ENCODE measurements around the gene ZDHHC13. TPM values are rescaled to one million over a fixed set of nuclear protein-coding genes. Genes with fewer than 3 reads are reported as not detected.

Gene ZDHHC13
- total RNA-seq (2014; rRNA removed) = 15.8 and 19.6 TPM in 2 replicates
- 5.1 TPM for polyA plus RNA-seq (2012)

DNA sequence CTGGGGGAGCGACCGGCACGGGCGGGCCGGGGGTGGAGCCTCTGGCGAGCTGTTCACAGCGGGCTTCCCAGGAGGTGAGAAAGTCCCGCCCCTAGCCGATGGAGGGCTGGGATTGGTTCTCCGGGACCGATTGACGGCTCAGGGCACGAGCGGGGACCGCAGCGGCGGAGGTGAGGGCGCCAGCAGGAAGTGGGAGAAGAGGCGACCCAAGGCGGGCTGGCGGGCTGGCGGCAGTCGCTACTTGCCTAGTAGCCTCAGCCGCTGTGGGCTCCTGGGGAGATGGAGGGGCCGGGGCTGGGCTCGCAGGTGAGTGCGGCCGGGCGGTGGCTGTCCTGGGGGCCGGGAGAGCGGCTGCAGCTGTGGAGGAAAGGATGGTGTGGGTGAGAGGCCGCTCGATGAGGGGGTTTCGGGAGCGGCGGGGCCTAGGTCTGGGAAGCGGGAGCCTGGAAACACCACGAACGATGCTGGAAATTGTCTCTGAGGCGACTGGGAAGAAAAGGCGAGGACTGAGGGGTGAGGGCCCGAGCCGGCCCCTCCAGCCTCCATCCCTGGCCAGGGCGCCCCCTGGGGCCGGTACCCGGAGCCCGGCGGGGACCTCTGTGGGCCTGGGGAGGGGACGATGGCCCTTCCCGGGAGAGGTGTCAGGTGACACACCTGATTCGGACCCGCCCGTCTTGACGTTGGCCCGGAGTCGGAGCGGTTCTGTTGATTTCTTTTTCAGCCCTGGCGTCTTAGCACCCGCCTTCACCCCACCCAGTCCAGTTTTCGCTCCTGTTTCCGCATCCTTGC is at the start of gene ZDHHC13:
Gene ZDHHC13, plus strand, starts transcription at position 198 of the 789 bp plus-strand sequence. Its CDS starts 82 bp downstream, at position 280.
- peak; percentile 78 for DNase-seq (ENCODE audit: low read depth)

- DNase-seq (ENCODE audit: low read depth) = peak; percentile 84
Measured at GRCh38 chr11:19071255-19071654, 45.7 kb upstream of the ZDHHC13 start.

DNA sequence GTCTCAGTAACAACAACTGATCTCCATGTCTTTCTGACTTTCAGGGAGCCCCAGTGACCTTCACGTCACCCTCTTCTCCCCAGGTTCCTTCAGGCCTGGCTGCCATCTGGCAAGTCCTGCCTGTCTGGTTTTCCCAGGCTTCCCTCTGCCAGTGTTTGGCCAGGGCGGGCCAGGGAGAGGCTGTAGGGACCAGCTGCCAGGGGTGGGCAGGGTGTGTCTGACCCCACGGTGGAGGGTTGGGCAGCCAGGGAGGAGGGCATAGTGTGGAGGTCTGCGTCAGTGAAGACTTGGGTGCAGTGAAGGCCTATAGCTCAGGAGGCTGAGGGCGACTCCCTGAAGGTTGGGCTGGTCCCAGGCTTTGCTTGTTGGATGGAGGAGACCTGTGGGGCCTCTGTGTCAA is 44.5 kb upstream of the ZDHHC13 start:
- DNase-seq (ENCODE audit: low read depth) = no peak

DNA sequence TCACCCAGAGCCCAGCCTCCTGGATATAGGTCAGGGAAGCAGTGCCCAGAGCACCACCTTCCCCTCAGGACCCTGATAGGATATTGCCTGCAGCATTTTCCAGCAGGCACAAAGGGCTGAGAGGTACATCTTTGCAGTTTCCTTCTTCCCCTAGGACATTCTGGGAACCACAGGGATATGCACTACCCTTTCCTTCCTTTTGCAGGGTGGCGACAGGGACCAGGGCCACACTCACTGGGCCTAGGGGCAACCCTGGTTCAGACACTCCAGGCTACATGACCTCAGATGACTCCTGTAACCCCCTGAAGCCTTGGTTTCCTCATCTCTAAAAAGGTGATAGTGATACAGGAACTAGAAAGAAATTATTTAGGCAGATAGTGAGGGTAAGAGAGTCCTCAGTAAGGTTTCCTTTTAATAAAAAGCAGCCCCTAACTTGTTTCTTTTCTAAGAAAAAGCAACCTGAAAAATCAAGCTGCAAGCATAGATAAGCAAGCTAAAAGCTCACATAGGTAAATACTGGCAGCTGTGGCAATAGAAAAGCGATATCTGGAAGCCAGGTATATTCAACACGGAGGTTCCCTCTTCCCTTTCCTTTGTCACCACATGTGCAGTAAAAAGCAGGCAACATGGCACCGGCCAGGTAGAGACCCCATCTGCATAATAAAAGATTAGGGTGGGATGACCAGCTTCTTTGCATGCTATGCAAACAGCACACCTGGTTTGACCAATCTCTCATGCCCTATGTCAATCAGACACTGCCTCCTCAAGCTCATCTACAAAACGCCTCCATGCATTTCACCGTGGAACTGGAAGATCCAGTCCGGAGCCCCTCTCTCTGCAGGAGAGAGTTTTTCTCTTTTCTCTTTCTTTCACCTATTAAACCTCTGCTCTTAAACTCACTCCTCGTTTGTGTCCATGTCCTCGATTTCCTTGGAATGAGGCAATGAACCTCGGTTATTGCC is 43.2 kb upstream of the ZDHHC13 start:
- DNase-seq (ENCODE audit: low read depth) = no peak

DNA sequence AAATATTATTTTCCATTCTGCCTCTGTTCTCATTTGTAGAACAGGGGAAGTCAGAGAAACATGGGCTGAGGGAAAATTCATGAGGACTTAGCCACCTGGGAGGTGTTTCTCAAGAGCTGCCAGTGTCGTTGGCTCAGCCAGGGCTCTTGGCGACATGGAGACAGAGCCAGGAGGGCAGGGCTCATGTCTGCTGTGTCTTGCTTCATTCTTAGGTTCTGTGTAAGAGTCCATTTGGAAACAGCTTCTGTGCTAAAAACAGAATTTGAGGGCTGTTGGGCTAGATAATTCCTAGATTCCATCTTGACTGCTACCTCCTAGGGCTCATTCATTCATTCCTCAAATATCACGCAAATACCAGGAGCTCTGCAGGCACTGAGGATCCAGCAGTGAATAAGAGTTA is 41.3 kb upstream of the ZDHHC13 start:
- DNase-seq (ENCODE audit: low read depth) = no peak

- peak; percentile 48 for DNase-seq (ENCODE audit: low read depth)
Measured at GRCh38 chr11:19076744-19077589, 40.0 kb upstream of the ZDHHC13 start.

DNA sequence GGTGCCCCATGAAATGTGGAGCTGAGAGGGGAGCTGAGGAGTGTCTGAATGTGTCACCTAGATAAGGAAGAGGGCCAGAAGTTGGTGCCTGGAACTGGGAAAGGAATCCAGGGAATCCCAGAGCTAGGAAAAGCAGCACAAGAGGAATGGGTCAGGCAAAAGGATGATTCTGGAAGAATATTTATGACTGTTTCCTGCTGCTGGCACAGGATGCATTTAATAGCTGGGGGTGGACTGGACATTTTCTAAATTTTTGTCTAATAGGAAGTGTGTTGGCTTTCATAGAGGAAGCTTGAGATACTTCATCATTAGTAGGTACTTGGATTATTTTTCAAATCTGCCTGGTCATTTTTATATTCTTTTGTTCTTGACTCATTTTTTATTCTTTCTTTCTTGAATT is 39.0 kb upstream of the ZDHHC13 start:
- no peak for DNase-seq (ENCODE audit: low read depth)

DNA sequence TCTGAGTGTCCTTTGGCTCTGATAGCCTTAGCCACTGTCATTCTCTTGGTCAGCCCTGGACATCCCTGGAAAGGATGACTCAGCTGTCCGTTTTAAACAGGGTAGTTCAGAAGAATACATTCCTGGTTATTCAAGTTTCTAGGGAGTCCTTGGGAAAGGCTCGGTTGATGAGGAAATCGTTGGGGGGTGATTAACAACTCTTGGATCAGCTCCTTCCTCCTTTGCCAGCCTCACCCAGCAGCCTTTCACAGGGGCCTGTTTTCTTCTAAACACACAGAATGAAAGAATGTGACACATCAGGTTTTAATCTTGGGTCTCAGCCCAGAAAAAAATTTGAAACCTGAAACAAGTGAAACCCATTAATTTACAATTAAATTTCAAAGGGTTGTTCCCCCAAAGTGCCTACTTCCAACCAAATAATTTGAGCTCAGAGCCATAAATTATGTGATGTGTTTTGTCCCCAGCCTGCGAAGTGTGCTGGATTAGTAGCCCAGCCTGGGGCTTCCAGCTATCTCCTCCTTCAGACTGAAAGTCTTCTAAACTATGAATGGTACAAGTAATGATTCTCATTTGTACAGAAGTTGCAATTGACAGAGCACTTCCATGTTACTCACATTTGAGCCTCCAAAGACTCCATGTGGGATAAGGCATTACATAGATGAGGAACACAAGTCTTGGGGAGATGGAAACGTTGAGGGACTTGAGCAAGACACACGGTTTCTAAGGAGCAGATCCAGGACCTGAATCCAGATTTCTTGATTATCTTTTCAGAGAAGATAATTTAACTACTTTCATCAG is 37.1 kb upstream of the ZDHHC13 start:
- peak; percentile 93 for DNase-seq (ENCODE audit: low read depth)

- DNase-seq (ENCODE audit: low read depth) = peak; percentile 91
Measured at GRCh38 chr11:19080579-19080993, 36.4 kb upstream of the ZDHHC13 start.

DNA sequence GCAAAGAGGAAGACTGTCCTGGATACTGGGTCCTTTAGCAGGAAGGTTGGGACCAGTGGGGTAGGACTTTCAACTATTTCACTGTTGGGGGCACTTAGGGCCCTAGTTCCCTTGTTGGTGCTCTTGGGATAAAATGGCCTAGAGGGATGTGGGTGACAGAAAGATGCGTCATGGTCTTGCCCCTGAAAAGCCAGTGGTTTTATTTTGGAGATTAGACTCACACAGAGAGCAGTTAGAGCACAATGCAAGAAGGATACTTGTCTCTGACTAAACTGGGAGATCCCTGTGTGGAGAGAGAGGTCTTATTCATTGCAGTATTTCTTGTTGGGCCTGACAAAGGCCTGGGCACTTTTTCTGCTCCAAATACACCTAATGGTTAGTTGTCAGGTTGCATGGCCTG is 33.8 kb upstream of the ZDHHC13 start:
- DNase-seq (ENCODE audit: low read depth) = no peak

GRCh38 chr11:19084661-19085315 is 32.2 kb upstream of the ZDHHC13 start:
- DNase-seq (ENCODE audit: low read depth) = no peak

DNA sequence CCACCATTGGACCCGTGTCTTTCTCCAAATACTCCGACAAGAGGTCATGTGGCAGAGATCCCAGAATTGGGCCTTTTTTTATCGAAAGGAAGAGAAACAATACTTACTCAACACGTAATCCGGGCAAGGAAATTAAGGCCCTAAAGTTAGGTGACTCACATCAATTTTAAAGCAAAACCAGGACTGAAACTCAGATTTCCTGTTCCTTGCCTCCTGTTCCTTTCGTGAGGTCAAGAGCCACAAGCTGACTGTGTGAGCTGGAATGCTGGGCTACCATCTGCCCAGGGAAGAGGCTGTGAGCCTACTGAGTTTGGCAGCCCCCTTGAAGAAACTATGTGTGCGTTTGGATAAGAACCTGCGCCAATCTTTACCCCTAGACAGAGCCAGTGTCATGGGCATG is 29.3 kb upstream of the ZDHHC13 start:
- DNase-seq (ENCODE audit: low read depth) = peak; percentile 90

- no peak for DNase-seq (ENCODE audit: low read depth)
Measured at GRCh38 chr11:19088791-19089190, 28.2 kb upstream of the ZDHHC13 start.

GRCh38 chr11:19089421-19089820 is 27.5 kb upstream of the ZDHHC13 start:
- no peak for DNase-seq (ENCODE audit: low read depth)

- DNase-seq (ENCODE audit: low read depth) = no peak
Measured at GRCh38 chr11:19091366-19091765, 25.6 kb upstream of the ZDHHC13 start.

- no peak for DNase-seq (ENCODE audit: low read depth)
Measured at GRCh38 chr11:19092342-19092741, 24.6 kb upstream of the ZDHHC13 start.

DNA sequence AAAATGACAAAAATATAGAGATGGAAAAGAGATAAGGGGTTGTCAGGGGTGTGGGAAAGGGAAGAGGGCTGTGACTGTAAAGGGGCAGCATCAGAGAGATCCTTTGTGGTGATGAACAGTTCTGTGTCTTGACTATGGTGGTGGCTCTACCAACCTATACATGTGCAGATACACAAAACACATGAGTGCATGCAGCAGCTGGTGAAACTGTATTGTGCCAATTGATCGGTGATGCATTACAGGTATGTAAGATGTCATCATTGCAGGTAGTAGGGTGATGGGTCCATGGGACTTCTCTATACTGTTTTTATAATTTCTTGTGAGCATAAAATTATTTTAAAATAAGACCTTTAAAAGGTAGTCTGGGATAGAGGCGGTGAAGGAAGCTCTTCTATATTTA is 24.1 kb upstream of the ZDHHC13 start:
- no peak for DNase-seq (ENCODE audit: low read depth)

GRCh38 chr11:19093976-19094375 is 23.0 kb upstream of the ZDHHC13 start:
- DNase-seq (ENCODE audit: low read depth) = peak; percentile 74

GRCh38 chr11:19094859-19095258 is 22.1 kb upstream of the ZDHHC13 start:
- no peak for DNase-seq (ENCODE audit: low read depth)

- DNase-seq (ENCODE audit: low read depth) = no peak
Measured at GRCh38 chr11:19099093-19099492, 17.9 kb upstream of the ZDHHC13 start.

Data from LHCN-M2 (cell line).